Activated T-cell treated with anti-CD3 and anti-CD28 coated beads for 48 hours (primary cell): ENCODE results near the gene RUNX2.

ENCODE experiments used
- DNase-seq: peaks from one replicate; pipeline ENCODE4 v3.0.0-alpha.2; 2020; ENCODE audit warnings: low read depth

Gene RUNX2

DNA sequence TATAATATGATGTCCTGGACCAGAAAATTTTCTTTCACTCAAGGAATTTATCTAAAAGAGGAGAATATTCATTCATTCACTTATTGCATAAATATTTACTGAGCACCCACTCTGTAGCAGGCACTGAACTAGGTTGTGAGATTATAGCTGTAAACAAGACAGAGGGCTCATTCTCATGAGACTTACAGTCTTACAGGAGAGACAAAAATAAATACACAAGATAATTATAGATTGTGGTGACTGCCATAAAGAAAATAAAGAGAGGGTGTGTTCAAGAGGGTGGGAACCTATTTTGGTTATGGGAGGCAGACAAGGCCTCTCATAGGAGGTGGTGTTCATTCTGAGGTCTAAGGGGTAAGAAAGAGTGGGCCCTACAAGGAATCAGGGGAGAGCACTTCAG is 159.5 kb downstream of the RUNX2 start:
- DNase-seq, result no peak

DNA sequence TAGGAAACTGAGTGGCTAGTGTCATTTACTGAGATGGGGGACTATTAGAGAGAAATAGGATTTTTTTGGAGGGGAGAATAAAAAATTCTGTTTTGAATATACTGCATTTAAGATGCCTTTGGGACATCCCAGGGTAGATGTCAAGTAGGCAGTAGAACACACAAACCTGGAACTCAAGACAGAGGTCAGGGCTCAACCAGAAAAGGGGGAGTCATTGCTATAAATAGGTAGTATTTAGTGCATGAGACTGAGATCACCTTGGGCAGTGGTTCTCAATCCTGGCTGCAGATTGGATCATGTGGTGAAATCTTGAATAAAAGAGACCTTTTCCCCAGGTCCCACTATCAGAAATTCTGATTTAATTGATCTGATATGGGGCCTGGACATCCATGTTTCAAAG is 160.1 kb downstream of the RUNX2 start:
- DNase-seq, result no peak

DNA sequence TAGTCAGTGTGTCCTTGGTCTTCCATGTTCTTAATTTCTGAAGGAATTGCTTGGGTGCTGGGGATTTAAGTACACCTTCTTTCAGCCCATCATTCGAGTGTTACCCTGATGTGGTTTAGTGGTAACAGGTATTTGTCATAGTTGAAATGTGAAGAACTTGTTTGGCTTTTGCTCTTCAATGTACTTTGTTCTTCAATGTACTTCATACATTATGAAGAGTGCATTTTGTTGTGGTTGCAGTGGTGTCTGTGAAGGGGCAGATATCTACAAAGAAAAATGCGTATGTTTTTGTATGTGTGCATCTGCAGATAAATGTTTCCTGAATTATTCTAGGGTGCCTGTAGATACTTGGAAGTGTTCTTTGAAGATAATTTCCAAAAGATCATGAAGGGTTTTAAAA is 160.8 kb downstream of the RUNX2 start:
- no peak for DNase-seq

DNA sequence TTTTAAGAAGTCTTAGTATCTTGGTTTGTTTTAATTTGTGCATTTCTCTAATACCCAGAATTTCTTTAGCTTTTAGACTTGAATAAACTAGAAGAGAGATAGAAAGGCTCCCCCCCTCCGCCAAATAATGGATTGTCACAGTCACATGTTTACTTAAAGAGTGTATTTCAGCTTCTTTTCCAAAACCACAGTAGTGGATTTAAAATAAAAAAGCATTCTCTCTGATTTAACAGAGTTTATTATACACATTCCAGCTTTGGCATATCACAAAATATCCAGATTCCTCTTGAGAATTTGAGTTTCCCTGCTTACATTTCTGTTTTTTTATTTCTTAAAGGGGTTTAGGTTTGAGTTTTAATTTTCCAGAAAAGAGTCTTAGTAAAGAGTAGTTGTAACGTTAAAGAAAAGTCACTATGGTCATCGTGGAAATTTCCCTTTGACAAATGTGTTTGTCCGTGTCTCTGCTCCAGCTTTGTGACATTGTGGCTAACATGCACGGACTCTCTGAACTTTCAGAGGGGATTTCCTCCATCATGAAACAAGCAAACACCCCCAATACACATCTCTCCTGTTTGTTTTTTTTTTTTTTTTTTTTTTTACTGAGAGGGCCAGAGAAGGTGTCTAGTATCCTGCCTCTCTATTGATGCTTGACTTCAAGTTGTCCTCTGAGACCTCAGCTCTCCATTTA is 163.1 kb downstream of the RUNX2 start:
- no peak for DNase-seq

DNA sequence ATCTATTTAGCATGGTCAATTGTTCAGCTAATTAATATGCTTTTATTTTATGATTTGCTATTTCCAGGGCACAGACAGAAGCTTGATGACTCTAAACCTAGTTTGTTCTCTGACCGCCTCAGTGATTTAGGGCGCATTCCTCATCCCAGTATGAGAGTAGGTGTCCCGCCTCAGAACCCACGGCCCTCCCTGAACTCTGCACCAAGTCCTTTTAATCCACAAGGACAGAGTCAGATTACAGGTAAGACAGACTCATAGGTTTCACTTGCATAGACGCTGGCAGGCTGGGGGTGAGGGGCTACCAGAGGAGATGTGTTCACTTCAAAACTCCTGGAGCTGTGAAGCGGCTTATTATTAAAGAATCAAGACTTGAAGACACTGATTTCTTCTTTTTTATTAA is 163.7 kb downstream of the RUNX2 start:
- no peak for DNase-seq

DNA sequence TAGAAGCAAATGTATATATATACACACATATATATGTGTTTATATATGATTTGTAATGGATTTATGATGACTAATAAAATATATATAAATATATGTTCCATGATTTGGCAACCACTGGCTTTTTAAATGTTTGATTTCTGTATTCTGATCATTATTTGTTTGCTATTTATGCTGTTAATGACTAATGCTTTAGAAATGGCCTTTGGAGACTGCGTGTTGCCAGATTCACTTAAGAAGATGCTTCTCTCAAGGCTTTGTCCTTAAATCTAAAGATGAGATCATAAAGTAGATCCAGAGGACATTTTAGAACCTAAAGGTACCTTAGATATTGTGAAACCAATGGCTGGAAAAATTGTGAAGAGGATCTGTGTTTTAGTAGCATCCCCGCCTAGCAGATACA is 165.6 kb downstream of the RUNX2 start:
- DNase-seq, result no peak

DNA sequence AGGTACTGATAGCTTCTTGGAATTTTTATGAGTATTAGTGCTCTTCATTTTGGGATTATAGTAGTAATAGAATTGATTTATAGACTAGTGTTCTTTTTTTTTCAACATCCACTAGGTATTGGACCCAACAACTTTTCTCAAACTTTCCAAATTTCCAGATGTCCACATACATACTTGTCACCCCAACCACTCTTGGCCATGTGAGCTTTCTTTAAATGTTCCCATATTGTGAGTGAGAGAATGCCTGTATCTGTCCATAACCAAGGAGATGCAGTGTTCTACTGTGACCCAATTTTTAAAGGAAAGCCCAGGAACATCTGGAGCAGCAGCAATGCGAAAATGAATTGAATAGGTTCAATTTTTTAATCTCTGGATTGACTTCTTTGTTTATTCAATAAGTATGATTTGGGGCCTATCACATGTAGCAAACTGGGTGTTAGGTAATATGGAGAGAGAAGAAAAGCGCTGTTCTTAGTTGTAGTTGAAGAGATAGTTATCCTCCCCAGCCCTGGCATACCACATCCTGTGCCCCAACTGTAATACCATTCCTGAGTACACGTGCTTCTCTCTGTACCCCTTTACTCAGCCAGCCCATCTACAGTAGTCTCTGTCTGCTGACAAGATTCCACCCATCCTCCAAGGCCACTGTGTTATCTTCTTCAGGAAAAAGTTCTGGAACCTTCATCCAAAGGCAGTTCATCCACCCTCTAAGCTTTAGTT is 166.4 kb downstream of the RUNX2 start:
- no peak for DNase-seq

DNA sequence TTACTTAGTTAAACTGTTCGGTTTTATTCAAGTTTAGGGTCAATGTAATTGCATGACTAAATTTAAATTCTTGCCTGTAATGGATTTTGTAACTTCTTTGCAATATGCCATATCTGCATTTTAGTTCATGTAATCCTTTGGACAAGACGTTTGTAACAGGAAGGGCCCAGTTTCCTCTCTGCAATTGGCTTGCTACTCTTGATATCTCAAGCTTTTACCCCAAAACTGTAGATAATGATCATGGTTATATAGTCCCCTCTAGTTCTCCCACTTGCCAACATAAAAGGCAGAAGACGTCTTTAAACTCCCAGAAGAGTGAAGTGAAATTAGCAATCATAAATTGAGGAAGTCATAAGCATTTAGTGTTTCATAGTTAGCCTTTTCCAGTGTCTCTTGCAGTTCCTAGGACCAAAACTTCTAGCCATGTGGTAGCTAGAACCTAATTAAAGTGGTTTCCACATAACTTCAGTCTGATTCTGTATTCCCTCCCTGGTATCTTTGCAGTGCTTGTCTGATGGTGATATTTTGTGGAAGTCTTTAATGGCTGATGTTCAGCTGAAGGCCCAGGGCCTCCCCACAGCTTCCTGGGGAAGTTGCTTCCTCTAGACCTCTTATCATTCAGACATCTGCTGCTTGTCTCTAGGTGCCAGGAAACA is 167.4 kb downstream of the RUNX2 start:
- DNase-seq, result no peak

DNA sequence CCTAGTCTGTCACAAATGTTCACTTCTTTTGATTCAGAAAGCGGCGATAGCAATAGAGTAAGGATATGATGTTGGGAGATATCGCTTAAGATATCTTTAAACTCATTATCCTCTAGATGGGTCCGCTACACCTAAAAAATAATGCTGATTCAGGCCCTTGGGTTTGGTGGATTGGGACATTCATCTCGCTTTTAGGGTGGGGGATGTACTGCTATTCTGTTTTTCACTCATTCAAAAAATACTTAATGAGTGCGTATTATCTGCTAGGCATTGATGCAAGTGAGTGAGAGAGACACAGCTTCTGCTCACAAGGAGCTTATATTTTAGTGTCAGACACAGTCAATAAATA is 167.9 kb downstream of the RUNX2 start:
- no peak for DNase-seq

DNA sequence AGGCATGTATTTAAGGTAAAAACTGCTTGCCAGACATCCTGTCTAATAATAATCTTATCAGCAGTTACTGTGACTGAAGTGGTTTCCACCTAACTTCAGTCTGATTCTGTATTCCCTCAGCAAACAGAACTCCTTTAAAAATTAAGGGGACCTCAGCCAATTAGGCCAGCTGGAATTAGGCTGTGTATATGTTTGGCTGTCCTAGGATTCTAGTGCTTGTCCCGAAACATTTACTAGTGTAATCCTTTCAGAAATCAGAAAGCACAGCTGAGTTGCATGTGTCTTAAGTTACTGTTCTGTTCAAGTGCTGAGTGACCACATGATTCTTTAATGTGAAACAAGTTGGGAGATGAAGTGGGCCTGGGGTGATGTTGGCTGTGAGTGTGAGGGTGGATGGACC is 170.5 kb downstream of the RUNX2 start:
- no peak for DNase-seq

DNA sequence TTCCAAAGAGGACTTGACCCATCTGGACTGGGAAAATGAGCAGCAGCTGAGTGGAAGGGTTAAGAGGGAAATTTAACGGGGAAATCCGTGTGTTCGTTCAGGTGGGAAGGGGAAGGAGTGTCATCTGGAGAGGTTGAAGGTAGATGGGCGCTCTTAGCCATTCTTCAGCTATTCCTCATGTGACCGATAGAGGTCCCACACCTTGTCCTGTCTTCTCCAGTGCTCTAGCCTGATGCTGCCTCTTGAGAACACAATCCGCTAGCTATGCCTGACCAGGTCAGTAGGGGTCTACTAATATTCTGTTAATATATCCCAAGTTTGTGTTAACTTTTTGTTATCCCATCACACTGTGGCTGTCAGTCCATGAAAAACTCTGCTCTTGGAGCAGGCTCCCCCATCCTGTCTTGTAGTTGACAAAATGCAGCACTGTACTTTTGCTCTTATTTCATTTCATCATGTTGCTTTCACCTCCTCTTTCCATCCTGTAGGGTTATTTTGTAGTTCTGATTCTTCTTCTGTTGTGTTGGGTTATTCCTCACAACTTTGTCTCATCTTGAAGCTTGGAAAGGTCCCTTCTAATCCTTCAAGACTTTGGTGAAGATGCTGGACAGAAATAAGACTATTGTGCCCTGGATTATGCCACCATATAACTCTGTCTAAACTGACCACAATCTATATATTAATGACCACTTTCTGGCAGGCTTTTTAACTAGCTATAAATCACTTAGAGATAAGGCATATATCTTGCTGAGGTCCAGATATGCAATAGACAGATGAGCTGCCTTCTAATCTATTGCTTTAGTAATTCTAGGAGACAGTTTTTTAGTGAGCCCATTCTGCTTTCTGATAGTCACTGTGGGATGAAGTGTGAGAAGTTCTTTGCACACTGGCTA is 173.0 kb downstream of the RUNX2 start:
- no peak for DNase-seq

DNA sequence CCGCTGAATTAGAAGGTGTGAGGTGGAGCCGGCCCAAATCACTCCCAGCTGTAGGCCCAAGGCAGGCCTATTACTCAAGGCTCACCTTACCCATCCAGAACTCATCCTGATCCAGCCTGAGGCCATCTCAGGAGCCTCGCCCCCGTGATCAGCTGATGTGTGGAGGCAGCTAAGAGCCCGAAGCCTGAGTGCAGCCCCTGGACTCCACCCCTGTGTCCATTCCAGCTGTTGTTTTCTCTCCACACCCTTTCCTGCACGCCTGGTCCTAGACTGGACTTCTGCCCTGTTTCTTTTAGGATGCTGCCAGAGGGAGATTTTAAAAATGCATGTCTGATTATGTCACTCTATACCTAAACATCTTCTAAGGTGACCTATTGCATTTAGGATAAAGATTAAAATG is 174.3 kb downstream of the RUNX2 start:
- DNase-seq, result no peak

DNA sequence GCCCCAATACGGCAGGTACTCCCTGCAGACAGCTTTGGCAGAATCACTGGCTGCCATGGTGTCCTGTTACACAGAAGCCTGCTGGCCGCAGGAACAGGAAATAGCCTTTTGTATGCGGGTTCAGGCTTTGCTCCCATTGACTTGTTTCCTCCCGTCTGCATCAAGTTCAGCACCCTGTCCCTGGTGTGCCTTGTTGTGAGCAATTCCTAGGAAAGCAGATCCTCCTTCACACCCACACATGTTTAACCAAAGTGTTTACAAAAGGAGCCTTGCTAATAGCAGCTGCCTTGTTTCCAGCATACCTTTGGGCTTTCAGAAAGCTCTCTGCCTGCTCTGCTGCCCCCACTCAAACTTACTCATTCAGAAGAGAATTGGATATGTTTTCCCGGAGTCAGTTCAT is 176.8 kb downstream of the RUNX2 start:
- no peak for DNase-seq

DNA sequence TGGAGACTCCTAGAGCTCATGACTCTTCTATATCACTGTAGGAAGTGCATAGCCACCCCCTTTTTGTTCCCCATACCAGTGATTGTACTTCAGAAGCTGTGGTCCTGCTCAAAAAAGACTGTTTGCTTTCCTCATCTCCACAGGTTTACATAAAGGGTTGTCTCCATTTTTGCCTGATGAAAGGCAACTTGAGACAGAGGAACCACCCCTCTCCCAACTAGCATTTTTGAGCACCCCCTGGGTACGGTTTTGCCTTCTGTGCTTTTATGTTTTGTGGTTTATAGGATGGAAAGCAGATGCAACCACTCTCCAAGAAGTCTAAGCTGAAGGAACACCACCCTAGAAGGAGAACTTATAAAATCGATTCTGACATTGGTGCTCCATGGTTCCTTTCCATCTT is 177.3 kb downstream of the RUNX2 start:
- DNase-seq, result no peak

DNA sequence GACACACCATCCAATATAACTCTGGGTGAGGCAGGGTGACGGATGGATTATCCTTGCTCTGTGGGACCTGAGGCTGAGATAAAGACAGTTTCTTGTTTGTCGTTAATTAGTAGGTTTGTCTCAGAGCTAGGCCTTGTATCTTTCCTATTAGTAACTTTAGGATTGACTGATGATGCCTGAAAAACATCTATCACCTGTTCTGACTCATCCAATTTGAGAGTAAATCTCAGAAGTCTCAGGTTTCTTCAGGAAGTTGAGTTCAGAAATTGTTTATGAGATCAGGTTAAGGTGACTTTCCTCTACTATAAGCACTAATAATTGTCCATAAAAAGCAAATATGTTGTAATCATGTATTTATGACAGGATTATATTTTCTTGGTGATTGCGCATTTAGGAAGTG is 179.1 kb downstream of the RUNX2 start:
- no peak for DNase-seq

DNA sequence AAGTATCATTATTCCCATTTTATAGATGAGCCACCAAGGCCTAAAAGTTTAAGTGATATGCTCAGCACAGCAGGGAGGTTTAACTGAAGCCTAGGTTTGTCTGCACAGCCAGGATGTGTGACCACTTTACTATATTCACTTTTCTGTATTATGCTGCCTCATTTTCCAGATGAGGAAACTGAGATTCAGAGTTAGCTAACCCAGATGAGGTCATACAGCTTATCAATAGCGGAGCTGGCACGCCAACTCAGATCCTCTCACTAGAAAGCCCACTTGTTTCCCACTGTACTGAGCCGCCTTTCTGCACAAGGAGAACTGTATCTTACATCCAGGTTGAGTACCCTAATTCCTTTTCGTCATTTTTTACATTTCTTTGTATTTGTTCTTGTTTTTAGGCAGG is 181.3 kb downstream of the RUNX2 start:
- no peak for DNase-seq

DNA sequence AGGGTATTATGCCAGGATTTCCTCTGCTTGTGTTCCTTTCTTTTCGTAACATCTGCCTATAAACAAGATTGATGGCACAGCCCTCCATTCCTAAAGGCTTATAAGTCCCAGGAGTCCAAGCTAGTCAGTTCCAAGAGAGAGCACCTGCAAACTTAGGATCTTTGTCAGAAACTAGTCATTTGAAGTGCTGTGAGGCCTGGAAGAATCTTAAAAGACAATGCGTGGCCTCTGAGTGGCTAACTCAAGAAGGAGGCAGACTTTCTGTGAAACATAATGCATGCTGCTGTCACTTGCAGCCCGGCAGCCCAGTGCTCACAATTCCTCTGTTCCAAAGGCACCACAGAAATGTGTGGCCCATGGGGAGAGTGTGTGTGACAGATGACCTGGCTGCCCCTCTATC is 184.6 kb downstream of the RUNX2 start:
- no peak for DNase-seq

DNA sequence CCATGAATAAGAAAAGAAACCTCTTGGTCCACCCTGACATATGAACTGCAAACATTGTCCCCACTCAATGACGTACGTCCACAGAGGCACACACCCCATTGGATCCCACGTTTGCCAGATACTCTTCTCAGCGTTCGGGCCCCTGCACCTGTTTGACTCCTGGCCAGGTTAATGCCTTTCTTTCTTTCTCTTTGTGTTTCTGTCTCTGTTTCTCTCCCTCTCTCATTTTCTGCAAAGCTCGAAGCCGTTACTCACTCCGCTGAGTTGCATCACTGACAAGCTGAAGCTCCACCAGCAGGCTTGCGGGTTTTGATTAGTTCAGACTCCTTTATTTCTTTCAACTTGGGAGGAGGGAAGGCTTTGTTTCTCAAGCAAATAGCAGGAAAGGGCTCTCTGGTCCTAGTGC is 185.1 kb downstream of the RUNX2 start:
- DNase-seq, result no peak

DNA sequence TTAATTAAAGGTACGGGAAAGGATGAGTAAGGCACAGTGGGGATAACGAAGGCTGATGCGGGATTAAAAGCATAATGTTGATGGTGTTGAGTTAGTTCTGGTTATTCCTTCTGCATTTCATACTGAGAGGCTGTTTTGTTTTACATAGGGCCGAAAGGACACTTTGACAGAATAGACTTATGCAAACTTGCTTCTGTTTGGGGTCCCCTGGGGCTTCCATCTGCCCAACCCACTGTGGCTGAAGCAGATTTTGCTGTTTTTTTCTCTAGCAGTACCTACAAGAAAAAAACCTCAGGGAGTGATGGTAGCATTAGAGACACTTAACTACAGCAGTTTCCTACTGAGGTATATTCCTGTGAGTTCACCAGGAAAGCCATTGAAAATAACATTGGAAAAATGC is 185.7 kb downstream of the RUNX2 start:
- DNase-seq, result no peak

DNA sequence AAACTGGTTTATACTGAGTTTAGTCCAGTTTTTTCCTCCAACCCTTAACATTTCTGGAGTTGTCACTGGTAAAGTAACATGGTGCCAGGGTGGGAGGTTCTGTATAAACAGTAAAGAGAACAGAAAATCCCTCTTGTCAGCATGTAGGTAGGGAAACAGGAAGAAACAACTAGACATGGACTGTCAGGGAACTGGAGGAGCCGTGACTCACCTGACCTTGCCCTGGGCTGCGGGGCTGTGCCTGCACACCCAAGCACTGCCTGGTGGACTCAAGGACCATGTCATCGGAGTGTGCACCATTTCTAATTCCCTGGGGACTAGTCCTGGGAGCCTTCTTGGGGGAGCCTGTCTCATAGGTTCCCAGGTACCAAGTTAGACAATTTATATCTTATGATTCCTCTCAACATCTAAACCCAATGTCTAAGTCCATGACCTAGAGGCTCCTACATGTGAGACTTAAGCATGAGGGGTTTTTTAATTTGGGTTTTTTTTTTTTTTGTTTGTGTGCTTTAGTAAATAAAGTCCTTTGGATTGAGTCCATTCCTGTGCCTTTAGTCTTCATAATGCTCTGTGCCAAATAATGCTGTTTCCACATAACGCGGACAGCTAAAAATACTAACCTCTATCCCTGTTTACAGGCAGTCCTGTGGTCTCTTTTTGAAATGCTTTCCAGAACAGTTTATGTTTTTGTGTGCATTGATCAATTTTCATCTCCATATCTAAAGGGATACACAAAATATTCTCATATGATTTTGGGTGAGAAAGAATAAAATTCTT is 186.5 kb downstream of the RUNX2 start:
- DNase-seq, result no peak

DNA sequence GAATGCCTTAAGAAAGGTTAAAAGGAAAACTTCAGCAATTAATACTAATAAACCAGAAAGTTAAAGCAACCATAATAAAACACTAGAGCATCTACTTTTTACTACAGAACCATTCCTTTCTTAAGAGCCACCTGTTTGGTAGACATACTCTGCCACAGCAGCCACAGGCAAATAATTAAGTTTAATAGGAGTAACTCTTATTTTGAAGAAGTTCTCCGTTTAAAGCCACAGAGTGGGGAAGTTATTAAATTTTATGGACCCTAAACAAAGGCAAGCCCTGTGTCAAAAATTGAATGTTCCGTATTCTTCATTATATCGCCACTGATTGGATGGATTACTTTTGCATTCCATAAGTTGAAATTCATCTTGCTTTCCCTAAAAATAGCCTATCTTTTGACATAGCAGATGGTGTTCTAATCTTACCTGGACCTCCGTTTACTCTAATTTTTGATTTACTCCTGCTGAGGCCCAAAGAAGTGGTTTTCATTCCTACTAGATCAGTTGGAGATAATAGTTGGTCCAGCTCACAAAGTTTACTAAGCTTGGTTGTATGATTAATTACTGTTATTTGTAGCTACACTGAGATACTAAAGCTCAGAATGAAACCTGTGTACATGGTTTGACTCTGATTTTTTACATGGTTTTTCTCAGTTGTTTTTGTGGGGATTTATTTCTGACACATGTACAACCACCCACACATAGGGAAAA is 190.0 kb downstream of the RUNX2 start:
- DNase-seq, result no peak
